Esophagus squamous epithelium (tissue), 4 donors: ENCODE results near the gene GPER1.

Source experiments
- POLR2A ChIP-seq, 4 donors: fragments of 450-650 bp; IDR thresholded peaks; one replicate each; pipeline ENCODE4 v1.6.1; 2017; ENCODE audit warnings: antibody characterized with exemption in 4 of 4, mild to moderate bottlenecking in 4 of 4, moderate library complexity in 3 of 4
- TF ChIP-seq, protein P1 (sequence below), 6 experiments: fragments of 450-650 bp in 4 of 6; fragments of 200-600 bp in 2 of 6; sonication (generic) in 2 of 6; IDR thresholded peaks; one replicate each; pipeline ENCODE4 v1.5.1; 2016 to 2019; ENCODE audit warnings: antibody characterized with exemption in 6 of 6, mild to moderate bottlenecking in 4 of 6, moderate library complexity in 4 of 6

DNA sequence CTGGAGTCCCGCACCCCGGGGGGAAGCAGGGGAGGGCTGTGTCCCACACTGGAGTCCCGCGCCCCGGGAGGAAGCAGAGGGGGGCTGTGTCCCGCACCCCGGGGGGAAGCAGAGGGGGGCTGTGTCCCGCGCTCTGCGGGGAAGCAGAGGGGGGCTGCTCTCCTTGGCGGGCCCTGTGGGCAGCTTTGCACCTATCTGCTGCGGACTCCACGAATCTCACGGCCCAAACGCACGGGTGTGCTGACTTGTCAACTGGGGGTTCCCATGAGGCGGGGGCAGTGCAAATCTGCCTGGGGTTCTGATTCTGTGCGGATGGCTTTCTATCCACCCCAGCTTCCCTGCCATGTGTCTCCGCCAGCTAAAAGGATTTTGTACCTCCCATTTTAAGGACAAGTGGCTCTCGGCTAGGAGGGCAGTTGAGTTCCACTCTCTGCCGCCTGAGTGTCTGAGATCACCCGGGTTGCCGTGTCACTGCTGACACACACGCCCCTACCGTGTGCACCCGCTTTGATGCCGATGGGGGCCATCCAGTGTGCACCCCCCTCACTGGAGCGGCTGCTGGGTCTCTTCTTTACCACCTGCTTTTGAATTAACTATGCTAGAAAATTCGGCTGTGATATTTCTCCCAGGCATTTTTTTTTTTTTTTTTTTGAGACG, 20.5 kb downstream of the GPER1 start:
- TF ChIP-seq, protein P1, sequence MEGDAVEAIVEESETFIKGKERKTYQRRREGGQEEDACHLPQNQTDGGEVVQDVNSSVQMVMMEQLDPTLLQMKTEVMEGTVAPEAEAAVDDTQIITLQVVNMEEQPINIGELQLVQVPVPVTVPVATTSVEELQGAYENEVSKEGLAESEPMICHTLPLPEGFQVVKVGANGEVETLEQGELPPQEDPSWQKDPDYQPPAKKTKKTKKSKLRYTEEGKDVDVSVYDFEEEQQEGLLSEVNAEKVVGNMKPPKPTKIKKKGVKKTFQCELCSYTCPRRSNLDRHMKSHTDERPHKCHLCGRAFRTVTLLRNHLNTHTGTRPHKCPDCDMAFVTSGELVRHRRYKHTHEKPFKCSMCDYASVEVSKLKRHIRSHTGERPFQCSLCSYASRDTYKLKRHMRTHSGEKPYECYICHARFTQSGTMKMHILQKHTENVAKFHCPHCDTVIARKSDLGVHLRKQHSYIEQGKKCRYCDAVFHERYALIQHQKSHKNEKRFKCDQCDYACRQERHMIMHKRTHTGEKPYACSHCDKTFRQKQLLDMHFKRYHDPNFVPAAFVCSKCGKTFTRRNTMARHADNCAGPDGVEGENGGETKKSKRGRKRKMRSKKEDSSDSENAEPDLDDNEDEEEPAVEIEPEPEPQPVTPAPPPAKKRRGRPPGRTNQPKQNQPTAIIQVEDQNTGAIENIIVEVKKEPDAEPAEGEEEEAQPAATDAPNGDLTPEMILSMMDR (IDR thresholded peaks at IDR 0.05): no peak
- no peak for TF ChIP-seq POLR2A (IDR thresholded peaks at IDR 0.05)
